Body of pancreas (tissue), 4 donors: Measurements from ENCODE around the gene DYNC2H1.

Experiments
- POLR2A ChIP-seq, 3 donors: fragments of 450-650 bp; IDR thresholded peaks; one replicate each; pipeline ENCODE4 v1.6.1; 2016; ENCODE audit warnings: antibody characterized with exemption in 3 of 3, mild to moderate bottlenecking in 2 of 3
- TF ChIP-seq, protein P1 (sequence below), 7 experiments: fragments of 450-650 bp in 4 of 7; fragments of 200-600 bp in 3 of 7; sonication (generic) in 3 of 7; IDR thresholded peaks; one replicate each; pipeline ENCODE4 v1.5.1; 2016 to 2019; ENCODE audit warnings: antibody characterized with exemption in 7 of 7

DNA sequence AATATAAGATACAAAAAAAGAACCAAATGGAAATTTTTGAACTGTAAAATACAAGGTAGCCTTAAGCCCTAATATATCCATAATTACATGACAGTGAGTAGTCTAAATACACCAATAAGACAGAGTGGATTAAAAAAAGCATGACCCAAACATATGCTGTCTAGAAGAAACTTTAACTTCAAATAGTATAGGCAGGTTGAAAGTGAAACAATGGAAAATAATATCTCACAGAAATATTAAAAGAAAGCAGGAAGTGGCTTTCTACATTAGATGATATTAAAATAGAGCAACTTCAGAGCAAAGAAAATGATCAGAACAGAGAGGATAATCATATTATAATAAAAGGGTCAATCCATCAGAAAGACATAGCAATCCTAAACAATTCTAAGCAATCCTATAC is 39.1 kb upstream of the DYNC2H1 start:
- TF ChIP-seq, protein P1, sequence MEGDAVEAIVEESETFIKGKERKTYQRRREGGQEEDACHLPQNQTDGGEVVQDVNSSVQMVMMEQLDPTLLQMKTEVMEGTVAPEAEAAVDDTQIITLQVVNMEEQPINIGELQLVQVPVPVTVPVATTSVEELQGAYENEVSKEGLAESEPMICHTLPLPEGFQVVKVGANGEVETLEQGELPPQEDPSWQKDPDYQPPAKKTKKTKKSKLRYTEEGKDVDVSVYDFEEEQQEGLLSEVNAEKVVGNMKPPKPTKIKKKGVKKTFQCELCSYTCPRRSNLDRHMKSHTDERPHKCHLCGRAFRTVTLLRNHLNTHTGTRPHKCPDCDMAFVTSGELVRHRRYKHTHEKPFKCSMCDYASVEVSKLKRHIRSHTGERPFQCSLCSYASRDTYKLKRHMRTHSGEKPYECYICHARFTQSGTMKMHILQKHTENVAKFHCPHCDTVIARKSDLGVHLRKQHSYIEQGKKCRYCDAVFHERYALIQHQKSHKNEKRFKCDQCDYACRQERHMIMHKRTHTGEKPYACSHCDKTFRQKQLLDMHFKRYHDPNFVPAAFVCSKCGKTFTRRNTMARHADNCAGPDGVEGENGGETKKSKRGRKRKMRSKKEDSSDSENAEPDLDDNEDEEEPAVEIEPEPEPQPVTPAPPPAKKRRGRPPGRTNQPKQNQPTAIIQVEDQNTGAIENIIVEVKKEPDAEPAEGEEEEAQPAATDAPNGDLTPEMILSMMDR (IDR thresholded peaks at IDR 0.05), result no peak
- no peak for TF ChIP-seq POLR2A (IDR thresholded peaks at IDR 0.05)
